Renal pelvis (tissue), 4 donors: ENCODE data around the gene RAD1. TPM values are rescaled to one million over a fixed set of nuclear protein-coding genes. Genes with fewer than 3 reads are reported as not detected.

ENCODE experiments used
- DNase-seq: peaks from one replicate; pipeline ENCODE4 v3.0.0-alpha.2; 2013
- polyA plus RNA-seq, 3 donors: library from polyadenylated mRNA; unstranded; fragments of 120-200 nt; gene quantifications; one replicate each; pipeline ENCODE4 v1.2.1, GENCODE V29; 2013; ENCODE audit not compliant: insufficient read length in 3 of 3

Gene RAD1
- polyA plus RNA-seq, 3 donors = 28.9 to 38.5 (median 34.3) TPM

- no peak for DNase-seq
Measured at GRCh38 chr5:34869256-34869655, 46.0 kb downstream of the RAD1 start.

- no peak for DNase-seq
Measured at GRCh38 chr5:34868791-34869190, 46.5 kb downstream of the RAD1 start.

GRCh38 chr5:34867660-34868059 lies 47.6 kb downstream of the RAD1 start:
- DNase-seq = no peak

GRCh38 chr5:34866989-34867471 lies 48.3 kb downstream of the RAD1 start:
- no peak for DNase-seq

- DNase-seq = no peak
Measured at GRCh38 chr5:34865091-34865490, 50.2 kb downstream of the RAD1 start.

GRCh38 chr5:34863946-34864345 lies 51.4 kb downstream of the RAD1 start:
- DNase-seq = no peak

GRCh38 chr5:34859253-34859652 lies 56.1 kb downstream of the RAD1 start:
- DNase-seq = no peak

GRCh38 chr5:34858790-34859189 lies 56.5 kb downstream of the RAD1 start:
- no peak for DNase-seq

GRCh38 chr5:34857894-34858293 lies 57.4 kb downstream of the RAD1 start:
- no peak for DNase-seq

- no peak for DNase-seq
Measured at GRCh38 chr5:34857161-34857560, 58.1 kb downstream of the RAD1 start.

Other genes starting within 250 kb of the RAD1 start
- gene TTC23L, start 76.3 kb downstream of the RAD1 start, polyA plus RNA-seq = 1 to 10 TPM; 2.6 to 4.8 (median 4.6) TPM
- gene BRIX1, start 207 bp upstream of the RAD1 start, polyA plus RNA-seq = 10 to 100 TPM; 47.7 to 51.6 (median 48.8) TPM
- gene DNAJC21, start 14.1 kb upstream of the RAD1 start, polyA plus RNA-seq = 10 to 100 TPM; 67.9 to 77.1 (median 73.0) TPM
- gene AGXT2, start 132.4 kb upstream of the RAD1 start, polyA plus RNA-seq = 10 to 100 TPM; 26.9 to 60.3 (median 55.8) TPM